Spleen (tissue), 11 donors: ENCODE results near the gene C2CD4B. TPM values are rescaled to one million over a fixed set of nuclear protein-coding genes. Genes with fewer than 3 reads are reported as not detected.

ENCODE experiments used
- DNase-seq: peaks from one replicate; pipeline ENCODE4 v3.0.0-alpha.2; 2020
- H3K27ac ChIP-seq, 8 donors: fragments of 200-600 bp; sonication (generic) in 7 of 8; 1 replicate in 4 of 8; 2 replicates in 4 of 8; pipeline versions ENCODE4 v1.5.0 to v1.8.0; 2016 to 2021; ENCODE audit warnings: inconsistent platforms in 4 of 8, mild to moderate bottlenecking in 4 of 8, moderate library complexity in 1 of 8
- H3K27me3 ChIP-seq, 7 donors: fragments of 200-600 bp; sonication (generic) in 6 of 7; replicated peaks in 1 of 7; 1 replicate in 4 of 7; 2 replicates in 3 of 7; pipeline versions ENCODE4 v1.5.0 to v1.8.0; 2016 to 2021; ENCODE audit warnings: inconsistent platforms in 3 of 7, mild to moderate bottlenecking in 1 of 7
- H3K36me3 ChIP-seq, 6 donors: fragments of 200-600 bp; sonication (generic) in 5 of 6; 1 replicate in 4 of 6; 2 replicates in 2 of 6; pipeline versions ENCODE4 v1.5.0 to v1.8.0; 2016 to 2021; ENCODE audit warnings: inconsistent platforms in 2 of 6
- H3K4me1 ChIP-seq, 6 donors: fragments of 200-600 bp; sonication (generic) in 5 of 6; 1 replicate in 3 of 6; 2 replicates in 3 of 6; pipeline versions ENCODE4 v1.5.0 to v1.8.0; 2016 to 2021; ENCODE audit warnings: inconsistent platforms in 3 of 6
- H3K4me3 ChIP-seq, 8 donors: fragments of 200-600 bp; sonication (generic) in 7 of 8; 1 replicate in 4 of 8; 2 replicates in 4 of 8; pipeline versions ENCODE4 v1.5.0 to v1.8.0; 2016 to 2021; ENCODE audit warnings: inconsistent platforms in 4 of 8, mild to moderate bottlenecking in 4 of 8, moderate library complexity in 2 of 8
- H3K9me3 ChIP-seq, 8 donors: fragments of 200-600 bp; sonication (generic) in 7 of 8; 1 replicate in 4 of 8; 2 replicates in 4 of 8; pipeline versions ENCODE4 v1.5.0 to v1.8.0; 2016 to 2021; ENCODE audit warnings: inconsistent platforms in 4 of 8
- CTCF ChIP-seq, 11 experiments: fragments of 200-600 bp in 7 of 11; fragments of 450-650 bp in 4 of 11; sonication (generic) in 4 of 11; IDR thresholded peaks in 8 of 11; conservative IDR thresholded peaks in 3 of 11; 1 replicate in 7 of 11; 2 replicates in 4 of 11; pipeline versions ENCODE4 v1.4.0 to v1.8.0; 2016 to 2021; ENCODE audit warnings: antibody characterized with exemption in 11 of 11, inconsistent platforms in 4 of 11, mild to moderate bottlenecking in 1 of 11
- POLR2A ChIP-seq, 3 donors: fragments of 450-650 bp; IDR thresholded peaks; one replicate each; pipeline ENCODE4 v1.5.1; 2017; ENCODE audit warnings: antibody characterized with exemption in 3 of 3, mild to moderate bottlenecking in 1 of 3
- POLR2AphosphoS5 ChIP-seq, 3 donors: sonication (generic); formaldehyde crosslinking; IDR thresholded peaks; one replicate each; pipeline ENCODE4 v1.5.1; 2017; ENCODE audit warnings: antibody characterized with exemption in 3 of 3
- WGBS, 5 donors: extraction: QIAGEN DNeasy Blood & Tissue Kit in 3 of 5; methylation state at CpG; one replicate each; pipeline versions ENCODE4 v1.1.5 to v1.1.7; 2013 to 2018; 5-methylcytosine and 5-hydroxymethylcytosine counted together
- intact Hi-C: fragments of 100-400 bp; cut with DNase I; formaldehyde crosslinking; loops from one replicate; pipeline ENCODE4 v1.15.0; 2023; ENCODE audit warnings: low total_unique reads
- polyA plus RNA-seq, 3 donors: library from polyadenylated mRNA; stranded (reverse); fragments of 200-250 nt; gene quantifications; one replicate each; pipeline ENCODE4 v1.2.1, GENCODE V29; 2013
- total RNA-seq, 7 donors: library from RNA; depleted of rRNA in 3 of 7; stranded (reverse); fragments of >200 nt in 3 of 7; fragmentation: NEBNext Ultra II Directional in 4 of 7; extraction: Animal tissue kit (Norgen Biotek cat#: 25700) in 4 of 7; gene quantifications; one replicate each; pipeline versions ENCODE4 v1.1.0 to v1.2.1, GENCODE V29; 2016 to 2021
- donor health status: healthy with polysubstance abuse.
- donor health status: DM: no; HTN: no; CAD: no; lungs with moderate emphysema.
- donor health status: DM: no; HTN: no; CAD: no.
- donor health status: Bipolar disorder and iron deficiency.
- donor health status: healthy.
- donor health status: DM: no; HTN: no; CAD: no.
- donor health status: DM: yes; HTN: yes; CAD: no.

Gene C2CD4B
- total and polyA plus RNA-seq, 10 donors, result 0.26 to 2.3 (median 0.77) TPM; not detected in 2

- no peak for DNase-seq
- H3K27me3 ChIP-seq, result no peaks in the 10 kb centered on the region
- intact Hi-C loops, result no loop called here
- no peak overlapping the region for H3K27ac ChIP-seq
- H3K9me3 ChIP-seq, result no peaks in the 10 kb centered on the region
- WGBS, 5 donors, result 80 to 92% (median 88%) methylated on average over 3 of the region's 3 CpGs
- peaks cover 0 to 4% (median 0%) of the 10 kb centered on the region in 6 donors for H3K4me1 ChIP-seq
- no peak overlapping the region for H3K4me3 ChIP-seq
- TF ChIP-seq POLR2AphosphoS5 (IDR thresholded peaks at IDR 0.05) (no peak), POLR2A (IDR thresholded peaks at IDR 0.05) (no peak), CTCF (IDR thresholded peaks at IDR 0.05 in 8 of 11, conservative IDR thresholded peaks at IDR 0.05 in 3 of 11) (no peak)
- no peaks in the 10 kb centered on the region for H3K36me3 ChIP-seq
These were observed 27.9 kb downstream of the C2CD4B start for GRCh38 chr15:62136911-62137865.

DNA sequence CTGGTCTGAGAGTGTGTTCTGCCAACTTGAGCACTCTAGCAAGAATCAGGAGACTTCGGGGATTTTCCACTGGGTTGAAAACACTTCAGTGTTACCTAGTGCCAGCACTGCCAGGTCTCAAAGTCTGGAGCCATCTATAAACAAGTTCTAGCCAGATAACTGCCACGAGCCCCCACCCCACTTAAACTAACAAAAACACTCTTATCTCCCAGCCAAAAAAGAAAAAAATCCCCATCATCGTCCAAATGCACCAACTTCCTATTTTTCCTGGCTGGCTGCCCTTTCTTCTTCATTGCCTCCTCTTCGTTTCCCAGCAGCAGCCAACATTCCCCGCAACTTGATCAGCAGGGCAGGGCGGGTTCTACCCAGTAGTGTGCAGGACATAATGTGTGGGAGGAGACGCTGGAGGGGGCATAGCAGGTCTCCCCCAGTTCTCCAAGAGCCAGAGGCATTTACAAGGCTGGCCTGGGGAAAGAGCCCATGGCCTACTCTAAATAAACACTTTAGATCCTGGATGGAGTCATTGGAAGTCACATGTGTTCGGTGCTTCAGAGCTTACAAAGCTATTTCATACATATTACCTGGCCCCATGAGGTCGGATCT is 29.5 kb downstream of the C2CD4B start:
- Histone ChIP-seq H3K4me1 (no peaks in the 10 kb centered on the region), H3K9me3 (no peaks in the 10 kb centered on the region), H3K4me3 (no peak overlapping the region), H3K27ac (no peak overlapping the region), H3K27me3 (no peaks in the 10 kb centered on the region), H3K36me3 (no peaks in the 10 kb centered on the region)
- WGBS, 5 donors, result 47 to 61% (median 54%) methylated on average over 9 of the region's 9 CpGs
- intact Hi-C loops, result no loop called here
- TF ChIP-seq POLR2A (IDR thresholded peaks at IDR 0.05), result no peak
- no peak for TF ChIP-seq POLR2AphosphoS5 (IDR thresholded peaks at IDR 0.05)
- no peak for DNase-seq

DNA sequence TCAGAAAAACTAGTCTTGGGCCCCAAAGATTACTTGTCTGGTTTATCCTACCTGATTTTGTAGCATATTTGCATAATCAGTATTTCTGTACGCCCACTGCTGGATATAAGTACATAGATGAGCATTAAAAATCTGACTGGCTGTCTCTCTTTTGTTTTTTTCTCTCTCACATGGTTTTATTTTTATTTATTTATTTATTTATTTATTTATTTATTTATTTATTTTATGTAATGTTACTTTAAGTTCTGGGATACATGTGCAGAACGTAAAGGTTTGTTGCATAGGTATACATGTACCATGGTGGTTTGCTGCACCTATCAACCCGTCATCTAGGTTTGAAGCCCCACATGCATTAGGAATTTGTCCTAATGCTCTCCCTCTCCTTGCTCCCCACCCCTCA is 31.9 kb downstream of the C2CD4B start:
- Histone ChIP-seq H3K4me3 (no peak overlapping the region), H3K27ac (no peak overlapping the region), H3K27me3 (peaks cover 0 to 4% (median 0%) of the 10 kb centered on the region in 7 donors), H3K36me3 (no peaks in the 10 kb centered on the region), H3K4me1 (no peaks in the 10 kb centered on the region), H3K9me3 (no peaks in the 10 kb centered on the region)
- intact Hi-C loops, result no loop called here
- 89 to 96% (median 94%) methylated on average over 3 of the region's 3 CpGs for WGBS, 5 donors
- DNase-seq, result no peak
- TF ChIP-seq POLR2A (IDR thresholded peaks at IDR 0.05) (no peak), POLR2AphosphoS5 (IDR thresholded peaks at IDR 0.05) (no peak), CTCF (IDR thresholded peaks at IDR 0.05 in 8 of 11, conservative IDR thresholded peaks at IDR 0.05 in 3 of 11) (no peak)

DNA sequence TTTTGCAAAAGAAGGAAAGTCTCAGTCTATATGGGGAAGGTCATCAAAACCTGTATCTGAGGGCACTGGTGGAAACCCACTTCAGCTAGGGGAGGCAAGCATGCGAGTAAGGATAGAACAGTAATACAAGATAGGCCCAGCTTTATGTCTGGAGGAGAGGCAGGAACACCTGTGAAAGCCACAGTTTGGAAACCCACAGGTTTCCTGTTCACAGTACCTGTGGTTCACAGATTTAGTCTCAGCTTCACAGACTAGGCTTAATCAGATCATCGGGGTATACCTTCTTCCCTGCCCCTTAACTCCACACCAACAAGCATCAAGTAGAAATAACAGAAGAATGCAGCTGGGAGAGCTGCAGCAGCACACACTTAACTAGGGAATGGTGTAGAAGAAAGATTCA is 36.2 kb downstream of the C2CD4B start:
- Histone ChIP-seq H3K27ac (no peak overlapping the region), H3K36me3 (no peaks in the 10 kb centered on the region), H3K27me3 (peaks cover 0 to 4% (median 0%) of the 10 kb centered on the region in 7 donors), H3K4me3 (no peak overlapping the region), H3K9me3 (no peaks in the 10 kb centered on the region), H3K4me1 (peaks cover 2 to 23% (median 13%) of the 10 kb centered on the region in 6 donors)
- intact Hi-C loops, result loop anchor here (10.0 kb wide), 1 partner anchor 56 kb away; no protein-coding TSS in a partner anchor
- 52 to 71% (median 63%) methylated on average over 2 of the region's 2 CpGs for WGBS, 5 donors
- no peak for DNase-seq
- TF ChIP-seq CTCF (IDR thresholded peaks at IDR 0.05 in 8 of 11, conservative IDR thresholded peaks at IDR 0.05 in 3 of 11) (no peak), POLR2A (IDR thresholded peaks at IDR 0.05) (no peak), POLR2AphosphoS5 (IDR thresholded peaks at IDR 0.05) (no peak)
